ENCODE measurements around the gene GPX4.

The GPX4 gene

DNA sequence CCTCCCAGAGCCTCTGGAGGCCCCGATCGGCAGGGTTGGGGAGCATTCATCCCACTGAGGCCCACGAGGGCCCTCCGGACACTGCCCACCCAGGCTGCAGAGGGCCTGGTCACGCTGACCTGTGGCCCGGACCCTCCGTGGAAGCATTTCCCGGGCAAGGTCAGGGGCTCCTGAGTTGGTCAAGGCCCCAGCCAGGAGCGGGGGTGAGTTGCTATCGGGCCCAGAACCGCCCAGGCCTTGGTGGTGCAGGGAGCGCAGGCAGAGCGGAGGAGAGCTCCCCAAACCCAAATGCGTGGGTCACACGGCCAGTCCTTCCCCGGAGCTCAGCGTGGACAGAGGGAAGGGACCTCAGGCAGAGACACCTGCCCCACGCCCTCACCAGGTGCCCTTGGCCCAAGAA is 25.7 kb downstream of the GPX4 start:
- in situ Hi-C loops (cut with HindIII; ENCODE audit: low sequenced_read_pairs), result loop anchor here (10.0 kb wide), 1 partner anchor 135 kb away; the partner anchor contains the start of gene CIRBP

DNA sequence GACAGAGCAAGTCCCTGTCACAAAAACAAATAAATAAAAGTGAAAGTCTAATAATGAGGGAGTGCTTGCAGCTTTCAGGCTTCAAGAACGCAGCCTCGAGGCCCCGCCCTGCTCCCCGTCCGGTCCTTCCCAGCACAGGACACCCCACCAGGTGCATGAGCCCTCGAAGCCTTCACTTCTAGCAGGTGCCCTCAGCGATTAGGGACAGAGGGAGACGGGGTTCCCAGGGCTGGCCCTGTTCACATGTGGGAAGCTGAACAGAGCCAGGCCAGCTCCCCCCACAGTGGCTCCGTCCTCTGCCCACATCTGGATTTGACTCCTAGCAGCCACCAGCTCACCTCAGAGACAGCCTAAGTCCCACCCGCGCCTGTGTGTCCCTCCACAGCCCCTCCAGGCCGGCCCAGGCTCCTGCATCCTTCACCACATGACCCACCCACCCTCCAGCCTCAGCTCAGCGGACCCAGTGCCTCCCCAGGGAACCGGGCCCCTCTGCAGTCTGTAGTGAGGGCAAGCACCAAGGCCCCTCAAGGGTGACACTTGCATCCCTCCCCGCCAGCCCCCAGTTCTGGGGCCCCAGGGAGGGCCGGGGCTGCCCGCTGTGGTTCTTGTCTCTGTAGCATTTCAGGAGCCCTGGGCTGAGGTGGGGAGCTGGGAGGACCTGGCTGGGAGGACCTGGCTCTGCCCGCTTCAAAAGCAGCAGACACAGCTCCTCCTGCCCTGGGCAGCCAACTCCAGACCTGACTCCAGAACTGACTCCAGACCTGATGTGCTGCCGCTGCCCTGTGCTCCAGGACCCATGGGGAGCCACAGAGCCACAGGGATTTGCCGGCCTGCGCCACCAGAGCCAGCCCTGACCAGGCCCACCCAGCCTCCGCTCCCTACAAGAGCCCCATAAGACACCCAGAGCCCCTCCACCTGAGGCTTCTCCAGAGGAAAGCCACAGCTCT is 27.2 kb downstream of the GPX4 start:
- in situ Hi-C loops (cut with HindIII; ENCODE audit: low sequenced_read_pairs), result no loop called here

DNA sequence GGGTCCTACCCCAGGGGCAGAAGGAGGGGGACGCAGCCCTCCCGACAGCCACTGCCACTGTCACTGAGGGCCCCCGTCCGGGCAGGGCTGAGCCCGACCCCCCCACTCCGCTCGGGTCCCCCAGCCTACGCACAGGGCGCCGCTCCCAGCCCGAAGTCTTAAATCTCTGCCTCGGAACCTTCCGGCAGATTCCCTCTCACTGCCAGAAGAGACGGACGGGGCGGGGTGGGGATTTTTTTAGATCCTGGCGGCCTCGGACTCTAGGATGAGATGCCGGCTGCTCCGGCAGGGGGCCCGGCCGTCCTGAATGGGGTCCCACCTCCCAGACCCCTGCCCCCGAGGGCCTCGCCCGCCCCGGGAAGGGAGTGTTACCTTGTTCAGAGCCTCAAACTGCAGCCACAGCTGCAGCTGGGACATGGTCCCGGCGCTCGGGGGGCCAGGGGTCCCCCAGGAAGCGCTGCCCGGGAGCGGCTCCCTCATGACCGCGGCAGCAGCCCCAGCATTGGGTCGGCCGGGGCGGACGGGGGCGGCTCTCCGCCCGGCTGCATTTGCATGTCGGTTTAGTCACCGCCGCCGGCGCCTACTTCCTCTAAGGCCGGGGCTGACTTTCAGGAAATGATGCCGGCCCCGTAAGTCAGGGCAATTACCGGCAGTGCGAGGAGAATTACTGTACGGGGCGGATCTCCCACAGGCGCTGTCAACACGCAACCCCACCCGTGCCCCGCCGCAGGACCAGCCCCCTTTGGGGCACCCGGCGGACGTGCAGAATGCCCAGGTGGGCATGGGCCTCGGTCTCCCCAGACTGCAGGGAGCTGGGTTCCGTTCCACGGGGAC is 28.1 kb downstream of the GPX4 start:
- in situ Hi-C loops (cut with HindIII; ENCODE audit: low sequenced_read_pairs), result no loop called here

DNA sequence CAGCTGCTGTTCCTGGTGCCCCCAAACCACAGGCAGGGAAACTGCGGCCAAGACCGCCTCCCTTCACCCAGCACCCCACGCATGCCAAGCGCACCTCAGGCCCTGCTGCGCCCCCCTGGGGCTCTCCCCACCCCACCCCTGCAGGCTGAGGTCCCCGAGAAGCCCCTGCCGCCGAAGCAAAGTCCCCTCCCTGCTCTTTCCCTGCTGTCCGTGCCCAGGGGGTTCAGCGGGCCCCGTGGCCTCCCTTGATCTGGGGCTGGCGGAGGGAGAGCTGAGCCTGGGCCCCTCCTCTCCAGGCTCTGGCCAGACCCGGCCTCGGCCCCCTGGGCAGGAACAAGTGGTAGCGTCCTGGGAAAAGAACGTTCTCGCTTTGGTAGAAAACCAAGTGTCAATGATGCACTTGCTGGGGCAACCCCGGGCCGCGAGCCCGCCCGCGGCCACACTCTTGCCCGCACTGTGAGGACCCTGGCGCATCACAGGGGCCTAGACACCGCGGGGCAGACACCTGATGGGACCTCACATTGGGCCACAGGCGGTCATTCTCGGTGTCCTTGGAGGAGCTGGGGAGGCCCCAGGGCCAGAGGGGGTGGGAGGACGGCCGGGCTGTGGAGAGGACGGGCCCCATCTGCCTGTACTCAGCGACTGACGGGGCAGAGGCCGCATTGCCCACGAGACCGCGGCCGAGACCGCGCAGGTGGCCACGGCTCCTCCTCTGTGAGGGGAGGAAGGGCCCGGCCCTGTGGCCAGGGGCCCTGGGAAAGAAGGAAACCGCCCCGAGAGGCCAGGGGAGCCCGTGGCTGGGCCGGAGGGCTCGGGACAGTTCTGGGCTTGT is 29.0 kb downstream of the GPX4 start:
- in situ Hi-C loops (cut with HindIII; ENCODE audit: low sequenced_read_pairs), result no loop called here

DNA sequence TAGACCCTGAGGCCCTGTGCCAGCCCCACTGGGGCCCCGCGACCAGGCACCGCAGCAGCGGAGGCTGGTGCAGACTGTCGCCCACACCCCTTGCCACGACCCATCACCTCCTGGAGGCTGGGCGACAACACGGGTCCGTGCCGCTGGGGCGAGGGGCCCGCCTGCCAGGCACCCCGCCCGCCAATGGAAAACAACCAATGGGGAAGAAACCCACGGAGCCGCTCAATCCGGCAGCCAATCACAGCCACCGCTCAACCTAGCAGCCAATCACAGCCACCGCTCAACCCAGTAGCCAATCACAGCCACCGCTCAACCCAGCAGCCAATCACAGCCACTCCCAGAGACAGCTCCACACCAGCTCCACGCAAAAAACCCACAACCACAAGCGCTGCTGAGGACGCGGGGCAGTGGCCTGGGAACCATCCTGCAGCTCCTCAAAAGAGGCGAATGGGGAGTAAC is 29.7 kb downstream of the GPX4 start:
- in situ Hi-C loops (cut with HindIII; ENCODE audit: low sequenced_read_pairs), result no loop called here

DNA sequence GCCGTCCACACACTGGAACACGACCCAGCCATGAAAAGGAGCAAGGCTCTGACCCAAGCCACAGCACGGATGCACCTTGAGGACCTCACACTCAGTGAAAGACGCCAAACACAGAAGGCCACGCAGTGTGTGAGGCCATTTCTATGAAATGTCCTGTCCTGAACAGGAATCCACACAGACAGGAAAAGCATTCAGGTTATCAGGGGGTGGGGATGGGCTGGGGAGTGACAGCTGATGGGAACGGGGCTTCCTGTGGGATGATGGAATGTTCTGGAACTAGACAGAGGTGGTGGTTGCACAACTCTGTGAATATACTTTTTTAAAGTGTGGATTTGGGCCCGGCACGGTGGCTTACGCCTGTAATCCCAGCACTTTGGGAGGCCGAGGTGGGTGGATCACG is 30.6 kb downstream of the GPX4 start:
- in situ Hi-C loops (cut with HindIII; ENCODE audit: low sequenced_read_pairs), result no loop called here

DNA sequence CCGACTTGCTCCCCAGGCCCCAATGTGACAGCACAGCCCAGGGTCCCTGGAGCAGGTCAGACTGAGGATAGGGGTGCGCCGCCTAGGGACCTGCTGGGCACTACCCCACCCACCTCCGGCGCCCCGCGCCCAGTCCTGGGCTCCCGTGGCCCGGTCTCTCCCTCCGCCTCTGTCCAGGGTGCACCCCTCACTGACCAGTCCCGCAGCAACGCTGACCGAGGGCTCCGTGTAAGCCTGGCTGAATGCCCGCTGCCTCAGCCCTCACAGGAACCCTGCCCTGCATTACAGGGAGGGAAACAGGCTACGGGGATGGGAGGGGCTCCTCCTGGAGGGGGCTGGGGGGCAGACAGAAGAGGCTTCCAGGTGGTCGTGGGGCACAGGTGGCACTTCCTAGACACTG is 31.7 kb downstream of the GPX4 start:
- in situ Hi-C loops (cut with HindIII; ENCODE audit: low sequenced_read_pairs), result no loop called here

DNA sequence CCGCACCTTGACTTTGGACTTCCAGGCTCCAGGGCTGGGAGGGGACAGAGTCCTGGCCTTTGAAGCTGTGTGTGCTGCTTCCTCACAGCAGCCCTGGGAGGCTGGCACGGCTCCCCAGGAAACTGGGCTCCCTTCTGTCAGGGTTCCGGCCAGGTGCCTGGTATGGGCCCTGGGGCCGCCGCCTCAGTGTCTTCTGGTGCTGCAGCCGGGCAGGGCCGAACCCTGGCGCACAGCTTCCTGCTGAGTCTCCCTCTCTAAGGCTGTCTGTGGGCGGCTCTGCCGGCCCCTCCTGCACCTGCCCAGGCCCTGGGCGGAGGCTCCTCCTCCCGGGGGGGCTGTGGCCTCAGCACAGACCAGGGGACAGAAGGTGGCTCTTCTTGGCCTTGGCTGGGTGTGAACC is 32.4 kb downstream of the GPX4 start:
- in situ Hi-C loops (cut with HindIII; ENCODE audit: low sequenced_read_pairs), result no loop called here

DNA sequence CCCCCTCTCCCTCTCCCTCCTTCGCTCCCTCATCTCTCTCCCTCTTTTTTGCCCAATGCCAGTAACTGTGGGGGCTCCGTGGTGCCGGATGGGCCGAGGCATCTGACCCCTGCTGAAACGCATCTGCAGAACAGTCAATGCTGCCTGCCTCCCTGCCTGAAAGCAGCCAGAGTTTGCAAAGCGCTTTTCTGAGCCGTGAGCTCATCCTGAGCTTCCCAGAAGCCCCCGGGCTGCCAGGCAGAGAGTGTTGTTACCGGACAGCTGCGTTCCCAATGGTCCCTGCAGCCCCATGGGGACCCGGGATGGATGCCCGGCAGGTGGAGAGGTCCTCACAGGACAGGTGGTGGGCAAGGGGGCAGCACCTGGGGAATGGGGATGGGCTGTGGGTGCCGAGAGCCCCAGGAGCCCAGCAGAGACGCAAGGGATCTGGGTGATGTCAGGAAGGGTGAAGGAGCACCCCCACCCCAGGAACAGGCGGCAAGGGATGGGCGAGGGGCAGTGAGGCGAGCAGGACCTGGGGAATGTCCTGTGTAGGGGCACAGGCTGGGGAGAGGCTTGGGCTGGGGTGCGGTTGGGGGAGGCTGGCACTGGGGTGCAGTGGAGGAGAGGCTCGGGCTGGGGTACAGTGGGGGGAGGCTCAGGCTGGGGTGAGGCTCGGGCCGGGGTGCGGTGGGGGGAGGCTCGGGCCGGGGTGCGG is 33.0 kb downstream of the GPX4 start:
- in situ Hi-C loops (cut with HindIII; ENCODE audit: low sequenced_read_pairs), result no loop called here

DNA sequence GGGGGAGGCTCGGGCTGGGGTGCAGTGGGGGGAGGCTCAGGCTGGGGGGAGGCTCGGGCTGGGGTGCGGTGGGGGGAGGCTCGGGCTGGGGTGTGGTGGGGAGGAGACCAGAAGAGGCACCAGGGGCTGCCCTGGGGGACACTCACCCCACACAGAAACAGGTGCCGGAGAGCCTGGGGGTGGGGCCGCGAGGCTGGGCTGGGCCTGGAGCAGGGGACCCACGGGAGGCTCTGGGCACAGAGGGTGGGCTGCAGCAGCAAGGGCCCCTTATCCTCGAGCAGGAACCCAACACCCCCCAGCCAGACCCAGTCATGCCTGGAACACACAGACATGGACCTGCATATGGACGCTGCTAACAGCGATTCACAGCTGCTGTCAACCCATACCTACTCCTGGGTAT is 34.3 kb downstream of the GPX4 start:
- in situ Hi-C loops (cut with HindIII; ENCODE audit: low sequenced_read_pairs), result no loop called here

DNA sequence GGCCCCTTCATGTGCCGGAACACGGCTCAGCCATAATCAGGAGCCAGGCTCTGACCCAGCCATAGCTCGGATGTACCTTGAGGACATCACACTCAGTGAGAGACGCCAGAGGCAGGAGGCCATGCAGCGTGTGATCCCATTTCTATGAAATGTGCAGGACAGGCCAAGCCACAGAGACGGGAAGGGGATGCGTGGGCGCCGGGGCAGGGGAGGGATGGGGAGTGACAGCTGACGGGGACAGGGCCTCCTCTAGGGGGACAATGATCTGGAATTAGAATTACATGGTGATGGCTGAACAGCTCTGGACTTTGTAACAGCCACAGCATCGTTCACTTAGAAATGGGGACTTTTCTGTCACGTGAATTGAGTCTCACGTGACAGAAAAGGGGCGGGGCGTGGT is 35.3 kb downstream of the GPX4 start:
- in situ Hi-C loops (cut with HindIII; ENCODE audit: low sequenced_read_pairs), result no loop called here

DNA sequence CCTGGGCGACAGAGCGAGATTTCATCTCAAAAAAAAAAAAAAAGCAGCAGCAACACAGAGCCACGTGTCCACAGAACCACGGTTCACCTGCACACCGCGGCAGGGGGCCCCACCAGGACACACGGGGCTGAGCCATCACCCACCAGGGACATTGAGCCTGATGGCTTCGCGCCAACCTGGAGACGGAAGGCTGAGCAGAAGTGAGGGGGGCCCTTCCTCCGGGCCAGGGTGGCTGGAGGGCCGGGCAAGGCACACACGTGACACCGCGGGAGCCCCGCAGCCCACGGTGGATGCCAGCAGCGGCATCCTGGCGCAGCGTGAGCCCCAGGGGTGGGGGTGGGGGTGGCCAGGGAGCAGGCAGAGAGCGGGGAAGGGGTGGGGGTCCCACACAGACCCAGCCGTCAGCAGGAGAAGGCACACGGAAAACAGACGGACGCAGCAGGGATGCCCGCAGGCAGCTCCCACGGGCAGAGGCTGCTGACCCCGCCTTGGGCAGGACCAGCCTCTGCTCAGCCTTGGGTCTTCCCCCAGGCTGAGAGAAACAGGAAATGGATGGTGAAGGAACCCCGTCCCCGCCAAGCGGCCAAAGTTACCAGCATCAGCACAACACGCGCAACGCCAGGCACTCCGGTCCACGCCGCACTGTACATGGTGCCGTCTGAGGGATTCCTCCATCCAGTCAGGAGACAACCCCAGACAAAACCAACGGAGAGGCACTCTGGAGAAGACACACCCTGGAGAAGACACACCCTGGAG is 36.7 kb downstream of the GPX4 start:
- in situ Hi-C loops (cut with HindIII; ENCODE audit: low sequenced_read_pairs), result no loop called here

DNA sequence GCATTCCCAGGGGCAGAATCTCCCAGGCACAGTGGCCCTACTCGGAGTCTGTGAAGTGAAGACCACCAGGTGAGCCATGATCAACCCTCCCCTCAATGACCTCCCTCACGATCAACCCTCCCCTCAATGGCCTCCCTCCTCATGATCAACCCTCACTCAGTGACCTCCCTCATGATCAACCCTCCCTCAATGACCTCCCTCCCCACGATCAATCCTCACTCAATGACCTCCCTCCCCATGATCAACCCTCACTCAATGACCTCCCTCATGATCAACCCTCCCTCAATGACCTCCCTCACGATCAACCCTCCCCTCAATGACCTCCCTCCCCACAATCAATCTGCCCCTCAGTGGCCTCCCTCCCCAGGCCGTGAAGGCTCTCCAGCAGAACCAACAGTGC is 38.1 kb downstream of the GPX4 start:
- in situ Hi-C loops (cut with HindIII; ENCODE audit: low sequenced_read_pairs), result no loop called here

DNA sequence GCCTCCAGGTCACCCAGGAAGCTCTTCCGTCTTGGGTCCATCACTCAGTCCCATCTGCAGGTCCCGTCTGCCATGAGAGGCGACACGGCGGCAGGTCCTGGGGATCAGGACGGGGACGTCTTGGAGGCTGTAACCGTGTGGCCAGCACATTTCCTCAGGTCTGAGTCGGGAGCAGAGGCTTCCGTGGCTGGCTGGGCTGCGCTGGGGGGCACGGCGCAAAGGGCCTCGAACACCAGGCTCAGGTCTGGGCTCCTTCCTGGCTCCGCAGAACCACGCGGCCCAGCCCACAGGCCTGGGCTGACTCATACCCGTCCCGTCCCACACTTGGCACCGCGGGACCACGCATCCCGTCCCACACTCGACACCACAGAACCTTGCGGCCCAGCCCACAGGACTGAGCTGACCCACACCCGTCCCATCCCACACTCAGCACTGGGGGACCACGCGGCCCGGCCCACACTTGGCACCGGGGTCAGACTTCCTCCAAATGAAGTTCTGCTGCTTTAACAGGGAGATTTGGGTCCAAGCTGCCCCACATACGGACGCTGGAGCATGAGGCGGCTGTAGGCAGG is 40.1 kb downstream of the GPX4 start:
- in situ Hi-C loops (cut with HindIII; ENCODE audit: low sequenced_read_pairs), result no loop called here

DNA sequence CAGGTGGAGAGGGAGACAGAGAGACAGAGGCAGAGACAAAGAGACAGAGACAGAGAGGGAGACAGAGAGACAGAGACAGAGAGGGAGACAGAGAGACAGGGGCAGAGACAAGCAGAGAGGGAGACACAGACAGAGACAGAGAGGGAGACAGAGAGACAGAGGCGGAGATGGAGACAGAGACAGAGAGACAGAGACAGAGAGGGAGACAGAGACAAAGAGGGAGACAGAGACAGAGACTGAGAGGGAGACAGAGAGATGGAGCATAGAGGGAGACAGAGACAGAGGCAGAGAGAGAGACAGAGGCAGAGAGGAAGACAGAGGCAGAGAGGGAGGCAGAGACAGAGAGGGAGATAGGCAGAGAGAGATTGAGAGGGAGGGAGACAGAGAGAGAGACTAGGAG is 40.9 kb downstream of the GPX4 start:
- in situ Hi-C loops (cut with HindIII; ENCODE audit: low sequenced_read_pairs), result no loop called here

DNA sequence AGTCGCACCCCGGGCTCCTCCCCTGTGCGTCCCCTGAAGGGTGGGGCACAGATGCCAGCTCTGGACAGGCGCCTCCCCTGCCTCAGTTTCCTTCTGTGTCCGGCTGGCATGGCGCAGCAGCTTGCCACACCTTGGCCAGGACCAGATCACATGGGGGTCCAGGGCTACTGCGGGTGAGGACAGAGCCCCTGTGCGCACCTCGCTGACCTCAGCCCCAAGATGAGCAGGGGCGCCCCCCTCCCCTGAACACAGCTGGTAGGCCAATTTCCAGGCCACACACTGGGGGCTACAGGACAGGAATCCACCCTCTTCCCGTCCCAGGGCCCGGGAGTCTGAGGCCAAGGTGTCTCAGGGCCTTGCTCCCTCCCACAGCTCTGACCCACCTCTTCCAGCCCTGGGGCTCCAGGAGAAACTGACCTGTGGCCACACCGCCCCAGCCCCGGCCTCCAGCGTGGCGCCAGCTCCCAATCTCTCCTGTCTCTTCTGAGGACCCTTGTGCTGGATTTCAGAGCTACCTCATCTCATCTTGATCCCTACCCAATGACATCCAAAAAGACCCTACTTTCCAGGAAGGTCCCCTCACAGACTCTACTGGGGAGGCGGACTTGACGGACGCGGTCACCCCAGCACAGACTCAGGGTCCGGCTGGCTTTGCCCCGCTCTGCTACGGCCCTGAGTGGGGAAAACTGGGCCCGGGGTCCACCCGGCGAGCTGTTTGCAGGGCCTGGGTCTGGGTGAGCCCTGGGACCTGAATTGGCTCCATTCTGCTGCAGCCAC is 42.0 kb downstream of the GPX4 start:
- in situ Hi-C loops (cut with HindIII; ENCODE audit: low sequenced_read_pairs), result no loop called here

DNA sequence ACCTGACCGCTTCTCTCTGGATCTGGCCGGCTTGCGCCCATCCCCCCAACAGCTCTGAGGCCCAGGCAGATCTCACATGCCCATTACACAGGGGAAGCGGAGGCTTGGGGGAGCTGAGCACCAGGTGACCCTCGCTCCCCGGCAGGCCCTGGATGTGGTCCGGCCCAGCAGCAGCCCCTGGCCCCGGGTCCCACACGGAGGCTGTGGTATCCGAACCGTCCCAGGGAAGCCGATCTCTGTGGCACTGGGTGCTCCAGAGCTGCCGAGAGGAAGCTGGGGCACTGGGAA is 42.6 kb downstream of the GPX4 start:
- in situ Hi-C loops (cut with HindIII; ENCODE audit: low sequenced_read_pairs), result no loop called here

DNA sequence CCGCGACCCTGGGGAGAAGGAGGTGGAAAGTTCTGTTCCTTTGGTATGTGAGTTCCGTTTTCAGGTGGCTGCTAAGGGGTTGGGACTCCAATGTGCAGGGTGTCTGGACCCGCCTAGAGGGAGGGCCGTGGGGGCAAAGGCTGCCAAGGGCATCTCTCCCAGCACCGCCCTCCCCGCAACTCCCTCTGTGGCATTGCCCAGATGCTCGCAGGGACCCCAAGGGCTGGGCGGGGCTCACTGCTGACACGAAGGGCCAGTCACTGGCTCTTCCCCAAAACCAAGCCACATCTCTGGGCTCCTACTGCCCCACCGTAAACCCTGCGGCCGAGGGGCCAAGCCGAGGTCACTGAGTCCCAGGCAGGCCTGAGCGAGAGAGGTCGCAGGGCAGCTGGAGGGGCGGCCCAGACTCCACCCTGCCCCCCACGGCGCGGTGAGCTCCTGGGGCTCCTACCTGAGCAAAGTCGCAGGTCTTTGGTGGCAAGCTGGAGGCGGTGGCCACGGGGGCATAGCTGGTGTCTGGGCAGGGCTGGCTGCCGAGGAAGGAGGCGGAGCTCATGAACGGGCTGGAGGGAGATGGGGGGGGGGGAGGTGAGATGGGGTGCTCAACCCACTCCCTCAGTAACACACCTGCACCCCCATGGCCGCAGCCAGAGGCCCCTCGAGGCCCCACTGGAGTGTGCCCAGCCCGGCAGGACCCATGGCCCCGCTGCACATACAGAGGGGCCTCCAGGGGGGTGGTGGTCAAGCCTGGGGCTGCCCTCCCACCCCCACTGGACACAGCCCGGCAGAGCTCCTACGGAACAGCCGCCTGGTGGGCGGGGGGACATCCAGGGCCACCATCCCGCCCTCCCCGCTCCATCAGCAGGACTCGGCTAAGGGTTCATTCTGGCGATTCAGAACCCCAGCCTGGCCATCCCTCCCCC is 43.3 kb downstream of the GPX4 start:
- in situ Hi-C loops (cut with HindIII; ENCODE audit: low sequenced_read_pairs), result no loop called here
